ENCODE measurements around the gene TMOD3.
"Not testable (repeated sequence)": the region's sequence is repeated elsewhere in the genome, so short reads cannot be mapped to it uniquely, and the experiment has no call there.

TMOD3 gene

GRCh38 chr15:51829376-51830275, at the start of gene TMOD3:
Gene TMOD3, plus strand, starts transcription at chr15:51829653. Its CDS starts 33,232 bp downstream, at chr15:51862885.
- Mint-ChIP-seq H3K27me3 (ENCODE audit: low read depth) (peaks cover 16% of the 10 kb centered on the region), H3K9me3 (no peaks in the 10 kb centered on the region), H3K36me3 (ENCODE audit: low read depth) (peaks cover 12% of the 10 kb centered on the region), H3K4me1 (ENCODE audit: low read depth) (peaks cover 40% of the 10 kb centered on the region), H3K27ac (peak within 1 kb of the TSS; percentile 94), H3K4me3 (peak within 1 kb of the TSS; percentile 97)

GRCh38 chr15:51780636-51781035, 48.8 kb upstream of the TMOD3 start:
- peaks cover 6% of the 10 kb centered on the region for H3K4me1 Mint-ChIP-seq (ENCODE audit: low read depth)
- H3K27ac Mint-ChIP-seq: no peak overlapping the region
- no peaks in the 10 kb centered on the region for H3K27me3 Mint-ChIP-seq (ENCODE audit: low read depth)
- peaks cover 16% of the 10 kb centered on the region for H3K36me3 Mint-ChIP-seq (ENCODE audit: low read depth)
- no peak overlapping the region for H3K4me3 Mint-ChIP-seq
- no peaks in the 10 kb centered on the region for H3K9me3 Mint-ChIP-seq

GRCh38 chr15:51781506-51781905, 47.9 kb upstream of the TMOD3 start:
- no peak overlapping the region for H3K27ac Mint-ChIP-seq
- H3K36me3 Mint-ChIP-seq (ENCODE audit: low read depth): peaks cover 14% of the 10 kb centered on the region
- H3K4me1 Mint-ChIP-seq (ENCODE audit: low read depth): peaks cover 2% of the 10 kb centered on the region

GRCh38 chr15:51782357-51782896, 47.0 kb upstream of the TMOD3 start:
- Mint-ChIP-seq H3K27ac (no peak overlapping the region), H3K4me1 (ENCODE audit: low read depth) (no peaks in the 10 kb centered on the region), H3K4me3 (no peak overlapping the region), H3K9me3 (no peaks in the 10 kb centered on the region), H3K27me3 (ENCODE audit: low read depth) (no peaks in the 10 kb centered on the region), H3K36me3 (ENCODE audit: low read depth) (peaks cover 17% of the 10 kb centered on the region)

More at GRCh38 chr15:51781506-51781905, 47.9 kb upstream of the TMOD3 start:
- H3K27me3 Mint-ChIP-seq (ENCODE audit: low read depth): no peaks in the 10 kb centered on the region
- H3K9me3 Mint-ChIP-seq: no peaks in the 10 kb centered on the region
- H3K4me3 Mint-ChIP-seq: no peak overlapping the region

GRCh38 chr15:51783967-51784366, 45.5 kb upstream of the TMOD3 start:
- H3K36me3 Mint-ChIP-seq (ENCODE audit: low read depth): peaks cover 21% of the 10 kb centered on the region
- H3K27me3 Mint-ChIP-seq (ENCODE audit: low read depth): no peaks in the 10 kb centered on the region
- H3K4me1 Mint-ChIP-seq (ENCODE audit: low read depth): no peaks in the 10 kb centered on the region
- no peak overlapping the region for H3K27ac Mint-ChIP-seq
- H3K4me3 Mint-ChIP-seq: no peak overlapping the region
- H3K9me3 Mint-ChIP-seq: no peaks in the 10 kb centered on the region

GRCh38 chr15:51787130-51787529, 42.3 kb upstream of the TMOD3 start:
- H3K4me1 Mint-ChIP-seq (ENCODE audit: low read depth); H3K4me3 Mint-ChIP-seq; H3K9me3 Mint-ChIP-seq; H3K27me3 Mint-ChIP-seq (ENCODE audit: low read depth); H3K27ac Mint-ChIP-seq: not testable (repeated sequence)
- peaks cover 15% of the 10 kb centered on the region for H3K36me3 Mint-ChIP-seq (ENCODE audit: low read depth)

GRCh38 chr15:51792474-51792873, 37.0 kb upstream of the TMOD3 start:
- not testable (repeated sequence) for H3K27me3 Mint-ChIP-seq (ENCODE audit: low read depth); H3K4me1 Mint-ChIP-seq (ENCODE audit: low read depth); H3K27ac Mint-ChIP-seq; H3K36me3 Mint-ChIP-seq (ENCODE audit: low read depth); H3K4me3 Mint-ChIP-seq
- H3K9me3 Mint-ChIP-seq: peaks cover 12% of the 10 kb centered on the region

GRCh38 chr15:51793521-51794305, 35.7 kb upstream of the TMOD3 start:
- no peak overlapping the region for H3K4me3 Mint-ChIP-seq
- peaks cover 8% of the 10 kb centered on the region for H3K4me1 Mint-ChIP-seq (ENCODE audit: low read depth)
- H3K36me3 Mint-ChIP-seq (ENCODE audit: low read depth): peaks cover 6% of the 10 kb centered on the region
- H3K27ac Mint-ChIP-seq: no peak overlapping the region
- peaks cover 12% of the 10 kb centered on the region for H3K9me3 Mint-ChIP-seq
- no peaks in the 10 kb centered on the region for H3K27me3 Mint-ChIP-seq (ENCODE audit: low read depth)

- H3K36me3 Mint-ChIP-seq (ENCODE audit: low read depth): peaks cover 8% of the 10 kb centered on the region
- no peak overlapping the region for H3K4me3 Mint-ChIP-seq
- no peaks in the 10 kb centered on the region for H3K27me3 Mint-ChIP-seq (ENCODE audit: low read depth)
- H3K27ac Mint-ChIP-seq: no peak overlapping the region
- H3K9me3 Mint-ChIP-seq: peaks cover 7% of the 10 kb centered on the region
- peaks cover 12% of the 10 kb centered on the region for H3K4me1 Mint-ChIP-seq (ENCODE audit: low read depth)
Observed at GRCh38 chr15:51796847-51797401, 32.5 kb upstream of the TMOD3 start.

GRCh38 chr15:51798281-51798680, 31.2 kb upstream of the TMOD3 start:
- Mint-ChIP-seq H3K9me3 (no peaks in the 10 kb centered on the region), H3K27ac (no peak overlapping the region), H3K27me3 (ENCODE audit: low read depth) (no peaks in the 10 kb centered on the region), H3K4me3 (no peak overlapping the region), H3K36me3 (ENCODE audit: low read depth) (peaks cover 6% of the 10 kb centered on the region), H3K4me1 (ENCODE audit: low read depth) (peaks cover 12% of the 10 kb centered on the region)

- Mint-ChIP-seq H3K9me3 (no peaks in the 10 kb centered on the region), H3K27me3 (ENCODE audit: low read depth) (no peaks in the 10 kb centered on the region), H3K4me1 (ENCODE audit: low read depth) (peaks cover 12% of the 10 kb centered on the region), H3K4me3 (no peak overlapping the region), H3K27ac (no peak overlapping the region), H3K36me3 (ENCODE audit: low read depth) (peaks cover 6% of the 10 kb centered on the region)
Observed at GRCh38 chr15:51799282-51800252, 29.9 kb upstream of the TMOD3 start.

- Mint-ChIP-seq H3K4me1 (ENCODE audit: low read depth) (peaks cover 13% of the 10 kb centered on the region), H3K9me3 (no peaks in the 10 kb centered on the region), H3K36me3 (ENCODE audit: low read depth) (peaks cover 6% of the 10 kb centered on the region), H3K27me3 (ENCODE audit: low read depth) (no peaks in the 10 kb centered on the region), H3K27ac (no peak overlapping the region), H3K4me3 (no peak overlapping the region)
Observed at GRCh38 chr15:51801391-51801835, 28.0 kb upstream of the TMOD3 start.

GRCh38 chr15:51802593-51802992, 26.9 kb upstream of the TMOD3 start:
- H3K4me1 Mint-ChIP-seq (ENCODE audit: low read depth): peaks cover 14% of the 10 kb centered on the region
- H3K9me3 Mint-ChIP-seq: no peaks in the 10 kb centered on the region
- H3K27ac Mint-ChIP-seq: no peak overlapping the region
- peaks cover 14% of the 10 kb centered on the region for H3K36me3 Mint-ChIP-seq (ENCODE audit: low read depth)
- H3K27me3 Mint-ChIP-seq (ENCODE audit: low read depth): no peaks in the 10 kb centered on the region
- H3K4me3 Mint-ChIP-seq: no peak overlapping the region
